Heart left ventricle (tissue), 13 donors: ENCODE results near the gene NFATC2IP.

ENCODE experiments used
- POLR2A ChIP-seq, 2 donors: fragments of 450-650 bp; IDR thresholded peaks; one replicate each; pipeline ENCODE4 v1.6.1; 2017; ENCODE audit warnings: antibody characterized with exemption in 2 of 2, mild to moderate bottlenecking in 2 of 2, moderate library complexity in 2 of 2
- TF ChIP-seq, protein P1 (sequence below), 12 donors: fragments of 200-600 bp; sonication (generic) in 4 of 12; IDR thresholded peaks; one replicate each; pipeline versions ENCODE4 v1.5.0 to v1.8.0; 2018 to 2022; ENCODE audit warnings: antibody characterized with exemption in 12 of 12, mild to moderate bottlenecking in 5 of 12
- donor health status: ischemic (EF 13 %, LVEDD 7.1; RV severe dilation, severe dysfunction).
- donor health status: DM: no; HTN: yes; CAD: no.
- donor health status: DM: no; HTN: no; CAD: no.
- donor health status: ischemic (EF 25% LVEDD 6.9; RV normal size, moderate dysfunction).
- donor health status: ischemic (EF 25% LVEDD 5.7; RV mildly dilated, moderate dysfunction).
- donor health status: ischemic (EF 35%, LVEDD 5.7; RV mildly dilated, moderate dysfunction).
- donor health status: nonischemic (EF 11% LVEDD 7.7; RV severe dilation, severe dysfunction).
- donor health status: DM: yes; HTN: yes; CAD: no.
- donor health status: PGD.
- donor health status: ischemic (EF 29% LVEDD 5.4; RV normal size, mild dysfunction).
- donor health status: nonischemic (EF 23%, LVEDD 6.1; RV moderate dilation, normal function).

DNA sequence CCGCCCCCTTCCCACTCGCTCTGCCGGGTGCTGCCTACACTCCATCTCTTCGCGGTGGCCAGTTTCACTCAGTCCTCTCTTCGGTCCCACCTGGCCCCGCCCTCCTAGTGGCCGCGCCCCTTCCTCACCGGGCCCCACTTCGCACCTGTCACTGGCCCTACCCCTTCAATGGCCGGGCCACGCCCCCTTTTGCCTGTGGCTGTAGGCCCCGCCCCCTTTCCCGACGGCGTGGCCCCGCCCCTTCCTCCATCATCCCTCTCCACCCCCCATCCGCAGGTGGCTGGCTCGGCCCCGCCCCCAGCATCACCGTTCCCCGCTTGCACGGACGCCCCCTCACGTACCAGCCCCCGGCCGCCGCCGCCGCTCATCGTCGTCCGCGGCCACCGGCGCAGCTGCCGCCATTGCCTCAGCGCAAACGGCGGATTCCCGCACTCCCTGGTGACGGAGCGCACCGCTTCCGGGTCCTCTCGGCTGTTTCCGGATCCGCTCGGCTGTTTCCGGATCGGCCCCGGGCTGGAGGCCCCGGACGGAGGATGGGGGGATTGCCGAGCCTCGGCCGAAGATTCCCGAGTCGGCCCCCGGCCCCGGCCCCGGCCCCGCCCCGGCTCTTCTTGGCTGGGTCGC, 25.9 kb upstream of the NFATC2IP start, which contains the start of gene RABEP2:
- TF ChIP-seq, protein P1, sequence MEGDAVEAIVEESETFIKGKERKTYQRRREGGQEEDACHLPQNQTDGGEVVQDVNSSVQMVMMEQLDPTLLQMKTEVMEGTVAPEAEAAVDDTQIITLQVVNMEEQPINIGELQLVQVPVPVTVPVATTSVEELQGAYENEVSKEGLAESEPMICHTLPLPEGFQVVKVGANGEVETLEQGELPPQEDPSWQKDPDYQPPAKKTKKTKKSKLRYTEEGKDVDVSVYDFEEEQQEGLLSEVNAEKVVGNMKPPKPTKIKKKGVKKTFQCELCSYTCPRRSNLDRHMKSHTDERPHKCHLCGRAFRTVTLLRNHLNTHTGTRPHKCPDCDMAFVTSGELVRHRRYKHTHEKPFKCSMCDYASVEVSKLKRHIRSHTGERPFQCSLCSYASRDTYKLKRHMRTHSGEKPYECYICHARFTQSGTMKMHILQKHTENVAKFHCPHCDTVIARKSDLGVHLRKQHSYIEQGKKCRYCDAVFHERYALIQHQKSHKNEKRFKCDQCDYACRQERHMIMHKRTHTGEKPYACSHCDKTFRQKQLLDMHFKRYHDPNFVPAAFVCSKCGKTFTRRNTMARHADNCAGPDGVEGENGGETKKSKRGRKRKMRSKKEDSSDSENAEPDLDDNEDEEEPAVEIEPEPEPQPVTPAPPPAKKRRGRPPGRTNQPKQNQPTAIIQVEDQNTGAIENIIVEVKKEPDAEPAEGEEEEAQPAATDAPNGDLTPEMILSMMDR (IDR thresholded peaks at IDR 0.05), result no peak
- TF ChIP-seq POLR2A (IDR thresholded peaks at IDR 0.05), result peak in 1 of 2 donors; percentile 27
